Measurements from ENCODE around the gene POMGNT2. TPM values are rescaled to one million over a fixed set of nuclear protein-coding genes. Genes with fewer than 3 reads are reported as not detected.

Gene POMGNT2
- total RNA-seq, 1 donor: 10.1 TPM

DNA sequence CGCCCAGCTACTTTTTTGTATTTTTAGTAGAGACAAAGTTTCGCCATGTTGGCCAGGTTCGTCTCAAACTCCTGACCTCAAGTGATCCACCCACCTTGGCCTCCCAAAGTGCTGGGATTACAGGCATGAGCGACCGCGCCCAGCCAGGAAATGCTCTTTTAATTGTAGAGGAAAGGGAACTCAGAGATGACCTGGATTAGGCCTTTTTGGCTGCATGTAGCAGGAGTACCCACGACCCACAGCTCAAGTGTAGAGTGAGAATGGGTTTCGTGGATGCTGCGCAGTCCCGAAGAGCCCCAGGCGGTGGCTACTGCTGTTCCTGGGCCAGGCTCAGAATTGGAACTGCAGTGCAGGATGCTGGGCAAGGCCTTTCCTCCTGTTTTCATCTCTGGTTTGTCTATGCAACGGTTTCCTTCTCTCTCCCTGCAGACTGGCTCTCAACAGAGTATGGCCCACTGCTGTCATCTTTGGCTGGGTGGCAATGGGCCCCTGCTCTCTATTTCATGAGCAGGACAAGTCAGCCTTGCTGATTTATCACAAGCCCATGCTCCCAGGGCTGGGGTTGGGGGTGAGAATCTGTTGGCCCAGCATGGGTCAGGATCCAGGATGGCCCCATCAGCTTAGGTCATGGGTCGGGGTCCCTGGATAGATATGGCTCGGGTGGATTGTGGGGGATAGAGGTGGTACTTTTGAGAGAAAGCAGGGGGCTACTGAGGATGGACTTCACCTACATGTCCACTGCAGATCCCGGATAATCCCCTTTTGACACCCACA is 75.5 kb downstream of the POMGNT2 start:
- Histone ChIP-seq H3K4me1 (ENCODE audit: insufficient read depth, low read length) (no peaks in the 10 kb centered on the region), H2AFZ (ENCODE audit: low read length) (no peak overlapping the region), H3K27ac (ENCODE audit: low read depth, low read length) (no peak overlapping the region), H3K4me3 (ENCODE audit: insufficient read depth, low read length) (no peak overlapping the region), H3K79me2 (ENCODE audit: insufficient read depth, low read length) (no peaks in the 10 kb centered on the region), H3K9me3 (ENCODE audit: low read depth, low read length) (no peaks in the 10 kb centered on the region), H4K20me1 (ENCODE audit: insufficient read depth, low read length) (no peaks in the 10 kb centered on the region), H3K4me2 (ENCODE audit: insufficient read depth, low read length) (no peak overlapping the region), H3K27me3 (ENCODE audit: insufficient read depth, low read length) (no peaks in the 10 kb centered on the region), H3K36me3 (ENCODE audit: insufficient read depth, low read length) (no peaks in the 10 kb centered on the region)
- DNase-seq (ENCODE audit: insufficient read length, low spot score, missing footprints): no peak
- TF ChIP-seq, protein P1, sequence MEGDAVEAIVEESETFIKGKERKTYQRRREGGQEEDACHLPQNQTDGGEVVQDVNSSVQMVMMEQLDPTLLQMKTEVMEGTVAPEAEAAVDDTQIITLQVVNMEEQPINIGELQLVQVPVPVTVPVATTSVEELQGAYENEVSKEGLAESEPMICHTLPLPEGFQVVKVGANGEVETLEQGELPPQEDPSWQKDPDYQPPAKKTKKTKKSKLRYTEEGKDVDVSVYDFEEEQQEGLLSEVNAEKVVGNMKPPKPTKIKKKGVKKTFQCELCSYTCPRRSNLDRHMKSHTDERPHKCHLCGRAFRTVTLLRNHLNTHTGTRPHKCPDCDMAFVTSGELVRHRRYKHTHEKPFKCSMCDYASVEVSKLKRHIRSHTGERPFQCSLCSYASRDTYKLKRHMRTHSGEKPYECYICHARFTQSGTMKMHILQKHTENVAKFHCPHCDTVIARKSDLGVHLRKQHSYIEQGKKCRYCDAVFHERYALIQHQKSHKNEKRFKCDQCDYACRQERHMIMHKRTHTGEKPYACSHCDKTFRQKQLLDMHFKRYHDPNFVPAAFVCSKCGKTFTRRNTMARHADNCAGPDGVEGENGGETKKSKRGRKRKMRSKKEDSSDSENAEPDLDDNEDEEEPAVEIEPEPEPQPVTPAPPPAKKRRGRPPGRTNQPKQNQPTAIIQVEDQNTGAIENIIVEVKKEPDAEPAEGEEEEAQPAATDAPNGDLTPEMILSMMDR (IDR thresholded peaks at IDR 0.05; ENCODE audit: extremely low read depth, low read depth, low read length): no peak

Other genes with a start within 250 kb of the POMGNT2 start
- gene CYP8B1, start 230.2 kb downstream of the POMGNT2 start, total RNA-seq: not detected in 2 replicates
- gene ZNF662, start 199.9 kb downstream of the POMGNT2 start, total RNA-seq: 4.0 and 4.1 TPM in 2 replicates
- 0.72 and 0.88 TPM in 2 replicates for gene GASK1A, start 126.8 kb downstream of the POMGNT2 start, total RNA-seq
- gene SNRK, start 180.5 kb upstream of the POMGNT2 start, total RNA-seq: 23.3 and 26.1 TPM in 2 replicates